ENCODE results near the gene CEP95.
A peak's percentile ranks its signal among the peaks of the same experiment; 100 is the strongest.

CEP95 gene

DNA sequence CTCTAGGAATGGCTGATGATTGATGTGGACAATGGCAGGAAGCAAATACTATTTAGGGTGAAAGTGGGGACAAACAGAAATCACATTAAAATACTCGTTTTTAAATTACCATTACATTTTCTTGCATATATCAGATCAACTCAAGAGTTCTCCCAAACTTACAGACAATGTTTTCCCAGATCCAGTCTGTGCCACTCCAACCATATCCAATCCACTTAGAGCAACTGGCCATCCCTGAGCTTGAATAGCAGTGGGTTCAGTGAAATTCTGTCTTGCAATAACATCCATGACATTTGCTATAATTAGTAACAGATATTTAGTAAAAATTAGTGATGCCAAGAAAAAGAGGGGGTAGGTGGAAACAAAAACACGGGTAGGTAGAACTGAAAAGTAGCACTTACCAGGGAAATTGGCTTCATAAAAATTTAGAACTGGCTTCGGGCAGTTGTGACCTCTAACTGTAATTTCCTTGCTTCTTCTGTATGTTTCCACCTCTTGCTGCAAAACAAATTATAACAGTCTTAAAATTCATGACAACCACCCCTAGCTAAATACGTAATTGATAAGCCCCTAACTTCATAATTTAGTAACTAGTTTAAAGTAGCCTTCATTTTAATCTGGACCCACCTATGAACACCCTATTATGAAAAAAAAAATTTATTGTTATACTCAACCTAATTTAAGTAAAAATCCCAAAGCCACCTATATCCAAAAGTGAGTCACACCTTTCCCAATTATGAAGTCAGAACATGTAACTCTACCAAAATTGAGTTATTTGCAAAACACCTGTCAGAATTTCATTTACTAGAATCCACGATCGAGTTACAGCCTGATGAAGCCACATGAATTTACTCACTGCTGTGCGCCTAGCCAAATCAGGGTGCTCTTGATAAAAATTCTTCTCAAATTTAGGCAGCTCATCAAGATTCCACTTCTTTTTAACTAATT lies 2.7 kb upstream of the CEP95 start:
- H3K4me3 ChIP-seq (ENCODE audit: low read depth, low read length), result peak overlapping the region; percentile 96
- in situ Hi-C loops (cut with HindIII; ENCODE audit: low sequenced_read_pairs), result no loop called here
- TF ChIP-seq, protein P1, sequence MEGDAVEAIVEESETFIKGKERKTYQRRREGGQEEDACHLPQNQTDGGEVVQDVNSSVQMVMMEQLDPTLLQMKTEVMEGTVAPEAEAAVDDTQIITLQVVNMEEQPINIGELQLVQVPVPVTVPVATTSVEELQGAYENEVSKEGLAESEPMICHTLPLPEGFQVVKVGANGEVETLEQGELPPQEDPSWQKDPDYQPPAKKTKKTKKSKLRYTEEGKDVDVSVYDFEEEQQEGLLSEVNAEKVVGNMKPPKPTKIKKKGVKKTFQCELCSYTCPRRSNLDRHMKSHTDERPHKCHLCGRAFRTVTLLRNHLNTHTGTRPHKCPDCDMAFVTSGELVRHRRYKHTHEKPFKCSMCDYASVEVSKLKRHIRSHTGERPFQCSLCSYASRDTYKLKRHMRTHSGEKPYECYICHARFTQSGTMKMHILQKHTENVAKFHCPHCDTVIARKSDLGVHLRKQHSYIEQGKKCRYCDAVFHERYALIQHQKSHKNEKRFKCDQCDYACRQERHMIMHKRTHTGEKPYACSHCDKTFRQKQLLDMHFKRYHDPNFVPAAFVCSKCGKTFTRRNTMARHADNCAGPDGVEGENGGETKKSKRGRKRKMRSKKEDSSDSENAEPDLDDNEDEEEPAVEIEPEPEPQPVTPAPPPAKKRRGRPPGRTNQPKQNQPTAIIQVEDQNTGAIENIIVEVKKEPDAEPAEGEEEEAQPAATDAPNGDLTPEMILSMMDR (IDR thresholded peaks at IDR 0.05; ENCODE audit: low read depth, low read length, missing control alignments), result no peak
- no peak for DNase-seq (ENCODE audit: low read depth)

DNA sequence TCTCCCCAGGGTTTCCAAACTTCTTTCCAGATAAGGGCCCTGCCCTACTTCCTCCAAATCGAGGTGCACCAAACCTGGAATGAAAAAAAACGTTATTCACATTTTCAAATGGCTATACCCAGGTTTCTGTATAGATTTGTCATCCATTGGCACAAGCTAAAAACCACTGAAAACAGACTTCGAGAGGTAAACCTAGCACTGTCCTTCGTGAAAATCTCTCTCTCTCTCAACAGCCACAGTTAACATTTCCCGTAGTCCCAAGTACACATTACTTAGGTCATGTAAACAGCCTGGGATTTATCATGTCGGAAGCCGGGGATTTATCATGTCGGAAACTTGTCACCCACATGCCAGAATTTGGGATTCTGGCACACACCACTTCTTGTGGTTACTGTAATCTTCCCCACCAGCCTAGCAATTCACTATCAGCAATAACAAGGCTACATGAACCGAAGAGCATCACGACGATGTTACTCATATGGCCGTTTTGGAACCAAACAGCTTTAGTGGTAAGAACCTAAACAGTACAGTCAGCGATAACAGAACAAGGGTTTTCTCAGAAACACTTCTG lies 1.9 kb upstream of the CEP95 start:
- no peak for DNase-seq (ENCODE audit: low read depth)
- peak overlapping the region; percentile 96 for H3K4me3 ChIP-seq (ENCODE audit: low read depth, low read length)
- in situ Hi-C loops (cut with HindIII; ENCODE audit: low sequenced_read_pairs), result no loop called here
- TF ChIP-seq, protein P1 (IDR thresholded peaks at IDR 0.05; ENCODE audit: low read depth, low read length, missing control alignments), result no peak

DNA sequence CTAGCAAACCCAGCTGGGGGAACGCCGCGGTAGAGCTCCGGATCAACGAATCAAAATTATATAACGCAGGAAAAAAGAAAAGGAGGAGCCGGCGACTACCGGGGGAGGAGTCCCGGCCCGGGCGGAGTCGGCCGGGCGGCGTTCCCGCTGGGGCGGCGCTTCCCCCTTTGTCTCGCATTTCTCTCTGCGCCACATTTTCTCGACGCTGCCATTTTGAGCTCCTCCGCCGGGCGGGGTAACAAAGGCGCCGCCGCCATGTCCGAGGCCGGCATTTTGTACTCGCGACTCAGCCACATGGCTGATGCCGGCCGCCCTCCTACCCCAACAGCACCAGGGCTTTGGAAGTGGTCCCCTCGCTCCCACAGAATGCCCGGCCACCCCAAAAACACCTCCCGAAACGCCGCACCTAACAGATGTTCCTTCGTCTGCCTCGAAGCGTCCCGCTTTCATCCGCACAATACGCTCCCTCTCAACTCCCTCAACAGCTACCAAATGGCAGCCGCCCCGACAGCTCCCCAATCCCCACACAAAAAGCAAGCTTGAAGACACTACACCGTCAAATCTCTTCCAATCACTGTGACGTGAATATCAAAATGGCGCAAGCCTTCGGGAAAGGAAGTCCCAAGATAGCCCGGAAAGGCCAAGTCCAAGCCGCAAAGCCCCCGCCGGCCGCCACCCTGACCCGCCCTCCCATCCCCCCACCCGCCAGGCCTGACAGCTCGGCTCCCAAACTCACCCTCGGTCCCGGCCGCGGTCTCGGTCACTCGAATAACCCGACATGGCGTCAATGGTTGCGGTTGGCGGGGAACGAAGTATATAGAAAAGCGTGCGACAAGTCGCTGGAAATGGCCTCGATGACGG lies 1.2 kb upstream of the CEP95 start:
- in situ Hi-C loops (cut with HindIII; ENCODE audit: low sequenced_read_pairs), result no loop called here
- TF ChIP-seq, protein P1 (IDR thresholded peaks at IDR 0.05; ENCODE audit: low read depth, low read length, missing control alignments), result no peak
- H3K4me3 ChIP-seq (ENCODE audit: low read depth, low read length), result peak overlapping the region; percentile 96
- DNase-seq (ENCODE audit: low read depth), result peak; percentile 80

DNA sequence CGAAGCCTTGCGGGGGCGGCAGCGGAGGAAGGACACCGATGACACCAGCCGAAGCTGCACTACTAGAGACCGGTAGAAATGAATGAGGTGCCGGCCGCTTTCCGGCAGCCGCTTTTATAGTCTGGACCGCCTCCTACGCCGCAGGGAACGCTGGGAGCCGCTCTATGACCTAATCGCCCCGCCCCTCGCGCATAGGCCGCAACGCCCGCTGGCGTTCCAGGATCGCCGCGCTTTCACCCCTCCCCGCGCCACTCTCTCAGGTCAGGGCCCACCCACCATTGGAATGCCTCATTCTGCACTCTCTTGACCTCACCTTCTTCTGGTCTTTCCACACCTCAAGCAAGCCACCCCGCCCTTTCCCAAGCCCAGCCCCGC lies 589 bp upstream of the CEP95 start, which contains the start of gene DDX5:
DDX5 (minus strand) TSS at position 89 of the 375 bp plus-strand sequence. CDS start 170 bp downstream, outside the sequence.
- DNase-seq (ENCODE audit: low read depth), result no peak

DNA sequence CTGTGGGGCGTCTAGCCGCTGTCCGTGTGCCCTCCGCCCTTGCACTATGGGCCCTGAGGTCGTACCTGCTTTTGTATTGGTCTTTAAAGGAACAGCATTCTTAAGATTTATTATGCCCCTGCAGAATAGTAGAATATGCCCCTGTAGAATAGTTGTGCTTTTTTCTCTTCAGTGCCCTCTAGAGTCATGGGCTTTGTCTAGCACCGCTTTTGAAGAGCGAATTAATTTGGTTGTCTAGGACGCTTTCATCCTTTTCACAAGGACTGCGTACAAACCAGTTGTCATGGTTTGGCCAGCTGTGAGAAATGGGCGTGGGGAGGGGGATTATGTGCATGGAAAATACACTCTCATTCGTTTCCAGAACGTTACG lies 621 bp downstream of the CEP95 start:
- peak; percentile 71 for DNase-seq (ENCODE audit: low read depth)
- in situ Hi-C loops (cut with HindIII; ENCODE audit: low sequenced_read_pairs), result no loop called here
- peak overlapping the region; percentile 96 for H3K4me3 ChIP-seq (ENCODE audit: low read depth, low read length)
- TF ChIP-seq, protein P1 (IDR thresholded peaks at IDR 0.05; ENCODE audit: low read depth, low read length, missing control alignments), result peak; percentile 62

More for the DNA sequence above, 589 bp upstream of the CEP95 start, which contains the start of gene DDX5:
- H3K4me3 ChIP-seq (ENCODE audit: low read depth, low read length), result peak within 1 kb of the TSS; percentile 96
- in situ Hi-C loops (cut with HindIII; ENCODE audit: low sequenced_read_pairs), result no loop called here
- TF ChIP-seq, protein P1 (IDR thresholded peaks at IDR 0.05; ENCODE audit: low read depth, low read length, missing control alignments), result no peak

DNA sequence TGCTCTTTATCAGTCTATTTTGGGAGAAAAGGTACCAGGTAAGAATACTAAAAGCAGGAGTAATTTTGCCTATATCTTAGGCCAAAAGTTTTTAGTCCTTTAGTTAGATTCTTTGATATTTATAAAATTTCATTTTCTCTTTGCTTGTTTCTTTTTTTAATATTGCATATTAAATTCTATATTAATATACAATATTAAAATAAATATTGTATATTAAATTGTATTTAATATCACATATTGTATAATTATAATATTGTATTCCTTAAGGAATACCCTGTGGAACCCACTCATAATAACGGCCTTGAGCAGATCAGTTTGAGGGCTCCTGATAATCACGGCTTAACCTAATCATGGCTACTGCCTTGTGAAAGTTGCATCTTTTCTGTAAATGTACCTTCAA lies 1.9 kb downstream of the CEP95 start:
- in situ Hi-C loops (cut with HindIII; ENCODE audit: low sequenced_read_pairs), result no loop called here
- no peak for DNase-seq (ENCODE audit: low read depth)
- no peak overlapping the region for H3K4me3 ChIP-seq (ENCODE audit: low read depth, low read length)
- TF ChIP-seq, protein P1 (IDR thresholded peaks at IDR 0.05; ENCODE audit: low read depth, low read length, missing control alignments), result no peak
